Endothelial cell of umbilical vein (primary cell): ENCODE data around the gene YJU2. TPM values are rescaled to one million over a fixed set of nuclear protein-coding genes. Genes with fewer than 3 reads are reported as not detected.

Source experiments
- BruUV-seq: library from RNA; stranded (reverse); fragments of 400-500 nt; replicated peaks from 2 replicates; lab custom pipeline; 2021; lab: Mats Ljungman, UMichigan
- CTCF ChIA-PET: fragments of 300-600, 350-600 bp; sonication (Branson Sonifier 250); formaldehyde crosslinking; loops from one replicate; lab custom pipeline; 2021; ENCODE audit warnings: antibody characterized with exemption, inconsistent platforms; lab: Charles Lee
- POLR2A ChIA-PET: fragments of 300-600, 350-600 bp; sonication (Branson Sonifier 250); formaldehyde crosslinking; loops from one replicate; lab custom pipeline; 2021; ENCODE audit warnings: antibody characterized with exemption, inconsistent platforms; lab: Charles Lee
- DNase-seq: peaks from one replicate; pipeline ENCODE4 v3.0.0-alpha.2; 2011; ENCODE audit warnings: low read depth, low spot score
- FAIRE-seq: peaks from 2 replicates; lab custom pipeline; 2011; peaks lifted over from hg19 to GRCh38; lab: Jason Lieb, UNC
- H2AFZ ChIP-seq: 2 replicates; pipeline ENCODE4 v1.6.0; 2012; ENCODE audit warnings: low read depth, low read length, control low read depth, inconsistent platforms
- H3K27ac ChIP-seq: 2 replicates; pipeline ENCODE4 v1.5.1; 2011; ENCODE audit warnings: low read depth, mild to moderate bottlenecking, control low read depth, low read length, moderate library complexity; ENCODE audit not compliant: insufficient read depth
- H3K27me3 ChIP-seq, 2 experiments: 2 replicates each; pipeline versions ENCODE4 v1.6.0 to v1.6.1; 2011; ENCODE audit warnings: low read length in 2 of 2, mixed read lengths in 1 of 2; ENCODE audit not compliant: control insufficient read depth in 2 of 2, insufficient read depth in 2 of 2
- H3K36me3 ChIP-seq, 2 experiments: 2 replicates in 1 of 2; 3 replicates in 1 of 2; pipeline ENCODE4 v1.5.1; 2011; ENCODE audit warnings: low read length in 2 of 2, mild to moderate bottlenecking in 1 of 2, moderate library complexity in 1 of 2; ENCODE audit not compliant: control insufficient read depth in 2 of 2, insufficient read depth in 2 of 2; ENCODE audit errors: extremely low read depth in 1 of 2
- H3K4me1 ChIP-seq: 3 replicates; pipeline ENCODE4 v1.5.1; 2011; ENCODE audit warnings: mild to moderate bottlenecking, low read length; ENCODE audit not compliant: control insufficient read depth, insufficient read depth; ENCODE audit errors: extremely low read depth
- H3K4me2 ChIP-seq: 2 replicates; pipeline ENCODE4 v1.6.1; 2011; ENCODE audit warnings: low read length, control low read depth, mixed read lengths; ENCODE audit not compliant: insufficient read depth
- H3K4me3 ChIP-seq, 3 experiments: fragments of 200-600 bp in 1 of 3; sonication (generic), shearing (Covaris generic) in 1 of 3; replicated peaks in 1 of 3; 2 replicates each; pipeline ENCODE4 v1.5.1; 2011 to 2016; ENCODE audit warnings: control low read depth in 3 of 3, low read length in 3 of 3, mild to moderate bottlenecking in 2 of 3, inconsistent platforms in 1 of 3, low read depth in 1 of 3, moderate library complexity in 1 of 3; ENCODE audit not compliant: insufficient read depth in 1 of 3
- H3K79me2 ChIP-seq: 2 replicates; pipeline ENCODE4 v1.6.0; 2012; ENCODE audit warnings: low read length, inconsistent platforms; ENCODE audit not compliant: control insufficient read depth, insufficient read depth
- H3K9ac ChIP-seq: replicated peaks from 2 replicates; pipeline ENCODE3; 2011; ENCODE audit warnings: low read length, control low read depth; ENCODE audit not compliant: insufficient read depth; ENCODE audit errors: extremely low read depth
- H3K9me1 ChIP-seq: replicated peaks from 3 replicates; pipeline ENCODE4 v1.6.0; 2011; ENCODE audit warnings: mild to moderate bottlenecking, low read length; ENCODE audit not compliant: control insufficient read depth, insufficient read depth; ENCODE audit errors: extremely low read depth
- H3K9me3 ChIP-seq: replicated peaks from 2 replicates; pipeline ENCODE4 v1.5.1; 2012; ENCODE audit warnings: low read length, inconsistent platforms; ENCODE audit not compliant: control insufficient read depth, insufficient read depth
- H4K20me1 ChIP-seq: replicated peaks from 2 replicates; pipeline ENCODE3; 2011; ENCODE audit warnings: mild to moderate bottlenecking, low read length; ENCODE audit not compliant: control insufficient read depth, insufficient read depth; ENCODE audit errors: extremely low read depth
- CTCF ChIP-seq, 2 donors: IDR thresholded peaks; 1 replicate in 1 of 2; 2 replicates in 1 of 2; pipeline ENCODE4 v1.5.1; 2011; ENCODE audit warnings: low read length in 2 of 2, mild to moderate bottlenecking in 2 of 2, moderate library complexity in 2 of 2, control low read depth in 1 of 2, inconsistent platforms in 1 of 2, low read depth in 1 of 2; ENCODE audit not compliant: insufficient read depth in 1 of 2; ENCODE audit errors: extremely low read depth in 1 of 2
- EZH2 ChIP-seq: IDR thresholded peaks from 2 replicates; pipeline ENCODE4 v1.6.1; 2012; ENCODE audit warnings: borderline replicate concordance, low read depth, mild to moderate bottlenecking, moderate library complexity, low read length, inconsistent platforms; ENCODE audit not compliant: severe bottlenecking
- FOS ChIP-seq: IDR thresholded peaks from 2 replicates; pipeline ENCODE4 v1.6.1; 2011; ENCODE audit warnings: mild to moderate bottlenecking, low read length, moderate library complexity, borderline replicate concordance; ENCODE audit not compliant: insufficient read depth
- GATA2 ChIP-seq: IDR thresholded peaks from 2 replicates; pipeline ENCODE4 v1.7.0; 2011; ENCODE audit warnings: low read depth, mild to moderate bottlenecking, moderate library complexity, mixed read lengths, low read length; ENCODE audit not compliant: insufficient read length, insufficient read depth
- JUN ChIP-seq: IDR thresholded peaks from 2 replicates; pipeline ENCODE4 v1.6.1; 2011; ENCODE audit warnings: borderline replicate concordance, low read depth; ENCODE audit not compliant: insufficient read length, insufficient read depth
- MAX ChIP-seq: IDR thresholded peaks from 2 replicates; pipeline ENCODE4 v1.6.1; 2011; ENCODE audit not compliant: insufficient read depth, insufficient read length
- MYC ChIP-seq: IDR thresholded peaks from one replicate; pipeline ENCODE4 v1.6.1; 2011; ENCODE audit warnings: mild to moderate bottlenecking, low read depth, low read length
- POLR2A ChIP-seq: IDR thresholded peaks from 2 replicates; pipeline ENCODE4 v1.6.1; 2012; ENCODE audit warnings: low read depth, mild to moderate bottlenecking, control low read depth, low read length
- POLR2AphosphoS5 ChIP-seq: IDR thresholded peaks from 2 replicates; pipeline ENCODE4 v1.6.1; 2012; ENCODE audit warnings: low read depth, mild to moderate bottlenecking, control low read depth, low read length, moderate library complexity; ENCODE audit not compliant: insufficient read depth
- dilution Hi-C: fragments of 300-500 bp; cut with MboI; formaldehyde crosslinking; loops from one replicate; pipeline ENCODE4 v1.15.0; 2019; ENCODE audit warnings: low sequenced_read_pairs; ENCODE audit not compliant: extremely low pct_ligation_motif_present
- intact Hi-C: fragments of 100-400 bp; cut with micrococcal nuclease; formaldehyde crosslinking; loops from one replicate; pipeline ENCODE4 v1.10.0; 2022
- polyA plus RNA-seq, 4 experiments: library from polyadenylated mRNA; depleted of rRNA in 3 of 4; stranded (reverse) in 3 of 4; unstranded in 1 of 4; fragments of >200 nt; gene quantifications; 2 replicates each; pipeline versions ENCODE4 v1.2.1 to v1.2.3, GENCODE V29; 2011 to 2012; ENCODE audit warnings: missing spikeins in 1 of 4
- total RNA-seq: library from RNA; stranded (reverse); gene quantifications from 2 replicates; pipeline ENCODE4 v1.2.3, GENCODE V29; 2021

YJU2 gene
- total and polyA plus RNA-seq, 2 donors (not counting 3 experiments of a cell fraction or from before 2014, with no cell fraction given): 20.7 to 21.5 TPM

- TF ChIP-seq FOS (no peak), POLR2A (no peak), CTCF (IDR thresholded peaks at IDR 0.05; ENCODE audit: extremely low read depth in 1 of 2, insufficient read depth in 1 of 2, low read depth in 1 of 2, low read length in 2 of 2) (no peak), JUN (no peak), GATA2 (no peak), EZH2 (no peak), MYC (no peak), MAX (no peak), POLR2AphosphoS5 (no peak)
- Histone ChIP-seq H3K9me1 (no peaks in the 10 kb centered on the region), H3K9me3 (no peaks in the 10 kb centered on the region), H2AFZ (no peak overlapping the region), H3K4me2 (no peak overlapping the region), H3K27me3 (no peaks in the 10 kb centered on the region), H4K20me1 (no peaks in the 10 kb centered on the region), H3K36me3 (peaks cover 0 to 5% of the 10 kb centered on the region in 2 experiments), H3K4me1 (no peaks in the 10 kb centered on the region), H3K27ac (no peak overlapping the region), H3K79me2 (no peaks in the 10 kb centered on the region), H3K4me3 (no peak overlapping the region), H3K9ac (no peak overlapping the region)
- CTCF ChIA-PET: interaction anchor here (0.6 to 1.3 kb wide), 2 partner anchors 26 to 37 kb away, joined by 3 to 4 read pairs; no protein-coding TSS in a partner anchor
- intact Hi-C loops: no loop called here
- no peak for DNase-seq
- no peak for FAIRE-seq
- POLR2A ChIA-PET: no interaction called here
- no TSS peak for BruUV-seq
- dilution Hi-C loops: no loop called here
Observed at GRCh38 chr19:4305257-4305612, 58.4 kb downstream of the YJU2 start.
